GM13976 (cell line): Measurements from ENCODE around the gene SMYD3.

ENCODE experiments used
- DNase-seq: peaks from one replicate; pipeline ENCODE4 v3.0.0; 2012; ENCODE audit warnings: low spot score
- CTCF ChIP-seq: IDR thresholded peaks from 2 replicates; pipeline ENCODE4 v1.5.1; 2012; ENCODE audit warnings: borderline replicate concordance, mild to moderate bottlenecking; ENCODE audit not compliant: insufficient read depth; ENCODE audit errors: extremely low read depth, missing control alignments, control extremely low read depth
- in situ Hi-C: fragments of 300-500 bp; cut with MboI; formaldehyde crosslinking; loops from one replicate; pipeline ENCODE4 v1.12.0; 2022; ENCODE audit warnings: low sequenced_read_pairs, mixed read lengths, inconsistent platforms; ENCODE audit not compliant: unreplicated experiment

The SMYD3 gene

GRCh38 chr1:245870698-245871097, 636.4 kb downstream of the SMYD3 start:
- no peak for TF ChIP-seq CTCF
- no peak for DNase-seq
- in situ Hi-C loops = no loop called here

GRCh38 chr1:245869847-245870246, 637.2 kb downstream of the SMYD3 start:
- DNase-seq = no peak
- no peak for TF ChIP-seq CTCF
- in situ Hi-C loops = no loop called here

GRCh38 chr1:245867738-245868137, 639.3 kb downstream of the SMYD3 start:
- TF ChIP-seq CTCF = no peak
- no peak for DNase-seq
- in situ Hi-C loops = no loop called here

- DNase-seq = no peak
- TF ChIP-seq CTCF = no peak
- in situ Hi-C loops = no loop called here
These were observed 642.2 kb downstream of the SMYD3 start for GRCh38 chr1:245864872-245865271.

GRCh38 chr1:245863566-245864184, 643.4 kb downstream of the SMYD3 start:
- DNase-seq = no peak
- TF ChIP-seq CTCF = no peak
- in situ Hi-C loops = no loop called here

- no peak for TF ChIP-seq CTCF
- DNase-seq = no peak
- in situ Hi-C loops = no loop called here
These were observed 644.1 kb downstream of the SMYD3 start for GRCh38 chr1:245862812-245863540.
